Measurements from ENCODE around the gene SPP2. TPM values are rescaled to one million over a fixed set of nuclear protein-coding genes. Genes with fewer than 3 reads are reported as not detected.

Gene SPP2
- total and polyA plus RNA-seq, 9 of the 15 experiments (the other 6 are each of a cell fraction or from before 2014, with no cell fraction given), result not detected

DNA sequence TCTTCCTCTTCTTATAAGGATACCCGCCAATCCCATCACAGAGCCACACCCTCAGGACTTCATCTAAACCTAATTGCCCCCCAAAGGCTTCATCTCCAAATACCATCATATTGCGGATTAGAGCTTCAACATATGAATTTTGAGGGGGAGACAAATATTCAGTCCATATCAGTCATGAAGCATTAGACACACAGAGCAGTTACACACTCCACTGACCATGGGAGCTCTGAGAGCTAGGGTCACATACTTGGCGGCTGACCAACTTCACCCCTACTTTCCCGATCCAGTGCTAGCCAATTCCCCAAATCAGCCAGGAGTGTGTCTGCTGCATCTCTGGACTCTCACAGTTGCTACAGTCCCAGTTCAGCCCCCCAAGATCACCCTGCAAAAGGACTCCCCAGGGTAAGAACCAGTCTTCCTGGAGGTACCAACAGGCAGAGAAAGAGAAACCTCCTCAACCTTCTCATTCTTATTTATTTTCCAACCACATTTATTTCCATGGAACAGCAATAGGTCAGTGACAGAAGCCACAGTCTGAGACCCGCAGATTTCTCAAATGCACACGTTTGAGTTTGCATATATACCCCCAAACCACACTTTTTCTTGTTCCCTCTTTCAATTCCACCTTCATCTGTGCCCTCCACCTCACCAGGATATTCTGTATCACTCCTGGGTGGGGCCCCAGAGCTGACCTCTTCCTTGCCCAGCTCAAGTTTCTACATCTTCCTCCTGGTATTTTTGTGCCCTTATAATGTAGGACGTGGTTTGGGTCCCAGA lies 33.3 kb downstream of the SPP2 start:
- Histone ChIP-seq H3K4me3 (no peak overlapping the region), H3K4me2 (ENCODE audit: insufficient read depth, low read length) (no peak overlapping the region), H3K9ac (ENCODE audit: insufficient read depth in 1 of 2, low read depth in 2 of 2, low read length in 2 of 2) (no peak overlapping the region), H3K36me3 (ENCODE audit: control insufficient read depth, insufficient read depth, low read length) (no peaks in the 10 kb centered on the region), H3K27ac (ENCODE audit: extremely low read depth, low read depth, low read length) (no peak overlapping the region), H3K4me1 (replicated peaks in 1 of 2; ENCODE audit: control insufficient read depth in 2 of 2, insufficient read depth in 2 of 2, low read length in 2 of 2) (no peaks in the 10 kb centered on the region), H3K9me1 (ENCODE audit: control insufficient read depth, insufficient read depth, low read length) (no peaks in the 10 kb centered on the region), H3K9me3 (replicated peaks; ENCODE audit: control insufficient read depth, insufficient read depth, low read depth, low read length) (no peaks in the 10 kb centered on the region), H3K27me3 (ENCODE audit: control insufficient read depth in 2 of 2, insufficient read depth in 2 of 2, low read length in 2 of 2) (no peaks in the 10 kb centered on the region), H4K20me1 (replicated peaks; ENCODE audit: control insufficient read depth, insufficient read depth, low read length) (no peaks in the 10 kb centered on the region), H3K79me2 (ENCODE audit: control insufficient read depth, insufficient read depth, low read length) (no peaks in the 10 kb centered on the region), H2AFZ (ENCODE audit: low read depth, low read length) (no peak overlapping the region)
- intact Hi-C loops (cut with micrococcal nuclease), result no loop called here
- BruUV-seq (replicated peaks), result no TSS peak
- POLR2A ChIA-PET, result no interaction called here
- in situ Hi-C loops (cut with MboI), result no loop called here
- no peak for FAIRE-seq
- WGBS (ENCODE audit: insufficient coverage, low coverage, missing lambda C conversion rate), result 0% methylated on average over 6 of the region's 7 CpGs
- CTCF ChIA-PET (ENCODE audit: low intra/inter-chr PET ratio), result no interaction called here
- no peak for TF ChIP-seq PML (IDR thresholded peaks at IDR 0.05; ENCODE audit: low read length)
- no peak for TF ChIP-seq CREB5 (CRISPR knock-in tag; IDR thresholded peaks at IDR 0.05)
- TF ChIP-seq SIX5 (IDR thresholded peaks at IDR 0.05; ENCODE audit: borderline replicate concordance in 1 of 2, insufficient read depth in 1 of 2, low read depth in 1 of 2, low read length in 2 of 2), result no peak
- TF ChIP-seq DNMT1 (IDR thresholded peaks at IDR 0.05), result no peak
- TF ChIP-seq POLR2AphosphoS2 (IDR thresholded peaks at IDR 0.05; ENCODE audit: low read length), result no peak
- no peak for ATAC-seq
- DNase-seq (ENCODE audit: extremely low read depth in 1 of 4, low spot score in 3 of 4), result no peak

Data from K562 (cell line).